ENCODE measurements around the gene TENM3.

Gene TENM3

GRCh38 chr4:182531555-182532162 lies 288.5 kb downstream of the TENM3 start:
- DNase-seq: no peak

GRCh38 chr4:182532441-182532840 lies 289.2 kb downstream of the TENM3 start:
- DNase-seq: no peak

GRCh38 chr4:182533964-182534363 lies 290.8 kb downstream of the TENM3 start:
- DNase-seq: no peak

- no peak for DNase-seq
These were observed 293.1 kb downstream of the TENM3 start for GRCh38 chr4:182536221-182536811.

- DNase-seq: no peak
These were observed 294.0 kb downstream of the TENM3 start for GRCh38 chr4:182537031-182537795.

- DNase-seq: no peak
These were observed 294.8 kb downstream of the TENM3 start for GRCh38 chr4:182538031-182538430.

GRCh38 chr4:182540496-182540895 lies 297.3 kb downstream of the TENM3 start:
- DNase-seq: no peak

- no peak for DNase-seq
These were observed 304.2 kb downstream of the TENM3 start for GRCh38 chr4:182547435-182547834.

- no peak for DNase-seq
These were observed 305.0 kb downstream of the TENM3 start for GRCh38 chr4:182548156-182548555.

GRCh38 chr4:182549356-182549755 lies 306.2 kb downstream of the TENM3 start:
- DNase-seq: no peak

GRCh38 chr4:182552948-182553347 lies 309.7 kb downstream of the TENM3 start:
- no peak for DNase-seq

- DNase-seq: no peak
These were observed 310.5 kb downstream of the TENM3 start for GRCh38 chr4:182553653-182554052.

GRCh38 chr4:182554736-182555135 lies 311.5 kb downstream of the TENM3 start:
- no peak for DNase-seq

GRCh38 chr4:182555997-182556418 lies 312.8 kb downstream of the TENM3 start:
- no peak for DNase-seq

GRCh38 chr4:182556580-182556979 lies 313.4 kb downstream of the TENM3 start:
- DNase-seq: no peak

GRCh38 chr4:182560358-182560757 lies 317.2 kb downstream of the TENM3 start:
- DNase-seq: no peak

GRCh38 chr4:182562350-182562749 lies 319.1 kb downstream of the TENM3 start:
- no peak for DNase-seq

- DNase-seq: no peak
These were observed 321.6 kb downstream of the TENM3 start for GRCh38 chr4:182564724-182565369.

GRCh38 chr4:182567119-182567518 lies 323.9 kb downstream of the TENM3 start:
- DNase-seq: no peak

GRCh38 chr4:182569561-182569960 lies 326.4 kb downstream of the TENM3 start:
- DNase-seq: no peak

GRCh38 chr4:182574706-182575105 lies 331.5 kb downstream of the TENM3 start:
- no peak for DNase-seq

GRCh38 chr4:182575225-182575624 lies 332.0 kb downstream of the TENM3 start:
- DNase-seq: no peak

- no peak for DNase-seq
These were observed 333.5 kb downstream of the TENM3 start for GRCh38 chr4:182576601-182577289.
